Measurements from ENCODE around the gene FGF2.
A peak's percentile ranks its signal among the peaks of the same experiment; 100 is the strongest.
"Not testable (repeated sequence)": the region's sequence is repeated elsewhere in the genome, so short reads cannot be mapped to it uniquely, and the experiment has no call there.

The FGF2 gene

GRCh38 chr4:122814426-122814825, 12.2 kb upstream of the FGF2 start:
- DNase-seq (ENCODE audit: low spot score): no peak

GRCh38 chr4:122815248-122815647, 11.4 kb upstream of the FGF2 start:
- no peak for DNase-seq (ENCODE audit: low spot score)

GRCh38 chr4:122816476-122816875, 10.2 kb upstream of the FGF2 start:
- DNase-seq (ENCODE audit: low spot score): no peak

GRCh38 chr4:122819708-122820449, 6.8 kb upstream of the FGF2 start:
- no peak for DNase-seq (ENCODE audit: low spot score)

- no peak for DNase-seq (ENCODE audit: low spot score)
Measured at GRCh38 chr4:122821092-122821491, 5.5 kb upstream of the FGF2 start.

- DNase-seq (ENCODE audit: low spot score): no peak
Measured at GRCh38 chr4:122822466-122822865, 4.2 kb upstream of the FGF2 start.

- no peak for DNase-seq (ENCODE audit: low spot score)
Measured at GRCh38 chr4:122823476-122823875, 3.2 kb upstream of the FGF2 start.

GRCh38 chr4:122824616-122825015, 2.0 kb upstream of the FGF2 start:
- DNase-seq (ENCODE audit: low spot score): no peak

GRCh38 chr4:122826079-122826527, 528 bp upstream of the FGF2 start:
- DNase-seq (ENCODE audit: low spot score): no peak

- peak; percentile 68 for DNase-seq (ENCODE audit: low spot score)
Measured at GRCh38 chr4:122827258-122827878, 737 bp downstream of the FGF2 start.

- peak; percentile 49 for DNase-seq (ENCODE audit: low spot score)
Measured at GRCh38 chr4:122827879-122828601, 1.4 kb downstream of the FGF2 start.

GRCh38 chr4:122830426-122831095, 3.9 kb downstream of the FGF2 start:
- no peak for DNase-seq (ENCODE audit: low spot score)

GRCh38 chr4:122831515-122832196, 5.0 kb downstream of the FGF2 start:
- no peak for DNase-seq (ENCODE audit: low spot score)

GRCh38 chr4:122832732-122833131, 6.1 kb downstream of the FGF2 start:
- DNase-seq (ENCODE audit: low spot score): no peak

- no peak for DNase-seq (ENCODE audit: low spot score)
Measured at GRCh38 chr4:122833999-122834398, 7.4 kb downstream of the FGF2 start.

- DNase-seq (ENCODE audit: low spot score): no peak
Measured at GRCh38 chr4:122836941-122837340, 10.3 kb downstream of the FGF2 start.

GRCh38 chr4:122838034-122838433, 11.4 kb downstream of the FGF2 start:
- no peak for DNase-seq (ENCODE audit: low spot score)

GRCh38 chr4:122842392-122842791, 15.8 kb downstream of the FGF2 start:
- no peak for DNase-seq (ENCODE audit: low spot score)

- DNase-seq (ENCODE audit: low spot score): no peak
Measured at GRCh38 chr4:122842984-122843531, 16.4 kb downstream of the FGF2 start.

- not testable (repeated sequence) for DNase-seq (ENCODE audit: low spot score)
Measured at GRCh38 chr4:122844391-122844790, 17.8 kb downstream of the FGF2 start.

- no peak for DNase-seq (ENCODE audit: low spot score)
Measured at GRCh38 chr4:122845066-122845465, 18.4 kb downstream of the FGF2 start.

GRCh38 chr4:122845760-122846159, 19.1 kb downstream of the FGF2 start:
- DNase-seq (ENCODE audit: low spot score): no peak

Measured in germinal center (tissue), 1 donor.